Trophoblast cell (in vitro differentiated cells and primary cell): Measurements from ENCODE around the gene SSR3.

ENCODE experiments used
- DNase-seq, 2 donors: peaks; one replicate each; pipeline ENCODE4 v3.0.0-alpha.2; 2016
- H2AFZ ChIP-seq: 2 replicates; pipeline ENCODE4 v1.6.1; 2013; ENCODE audit warnings: low read length, moderate library complexity, mild to moderate bottlenecking; ENCODE audit not compliant: insufficient read depth, poor library complexity
- H2AK5ac ChIP-seq: 2 replicates; pipeline ENCODE4 v1.6.1; 2013; ENCODE audit warnings: mild to moderate bottlenecking, low read length
- H2BK120ac ChIP-seq: 2 replicates; pipeline ENCODE4 v1.6.1; 2013; ENCODE audit warnings: low read length, mild to moderate bottlenecking, moderate library complexity; ENCODE audit not compliant: insufficient read depth, poor library complexity
- H2BK12ac ChIP-seq: 2 replicates; pipeline ENCODE4 v1.6.1; 2013; ENCODE audit warnings: mild to moderate bottlenecking, low read length, moderate library complexity
- H2BK5ac ChIP-seq: 2 replicates; pipeline ENCODE4 v1.6.1; 2013; ENCODE audit warnings: low read length, low read depth, moderate library complexity, mild to moderate bottlenecking; ENCODE audit not compliant: poor library complexity
- H3K14ac ChIP-seq: 2 replicates; pipeline ENCODE4 v1.6.1; 2013; ENCODE audit warnings: mild to moderate bottlenecking, low read length
- H3K18ac ChIP-seq: 2 replicates; pipeline ENCODE4 v1.6.1; 2013; ENCODE audit warnings: mild to moderate bottlenecking, low read length
- H3K23ac ChIP-seq: 2 replicates; pipeline ENCODE4 v1.6.1; 2013; ENCODE audit warnings: low read length
- H3K27ac ChIP-seq: 2 replicates; pipeline ENCODE4 v1.5.1; 2013; ENCODE audit warnings: low read depth, mild to moderate bottlenecking, inconsistent platforms, low read length, moderate library complexity
- H3K27me3 ChIP-seq: 2 replicates; pipeline ENCODE4 v1.6.1; 2013; ENCODE audit warnings: inconsistent platforms, mild to moderate bottlenecking, low read length, moderate library complexity; ENCODE audit not compliant: insufficient read depth
- H3K36me3 ChIP-seq, 2 experiments: 1 replicate in 1 of 2; 2 replicates in 1 of 2; pipeline ENCODE4 v1.6.1; 2013; ENCODE audit warnings: low read length in 2 of 2, mild to moderate bottlenecking in 2 of 2, moderate library complexity in 1 of 2; ENCODE audit not compliant: insufficient read depth in 2 of 2, control insufficient read depth in 1 of 2
- H3K4ac ChIP-seq: 2 replicates; pipeline ENCODE4 v1.6.1; 2013; ENCODE audit warnings: low read depth, mild to moderate bottlenecking, low read length, moderate library complexity
- H3K4me1 ChIP-seq, 2 experiments: 1 replicate in 1 of 2; 2 replicates in 1 of 2; pipeline ENCODE4 v1.6.1; 2013; ENCODE audit warnings: low read length in 2 of 2, mild to moderate bottlenecking in 2 of 2, moderate library complexity in 1 of 2; ENCODE audit not compliant: insufficient read depth in 2 of 2, control insufficient read depth in 1 of 2
- H3K4me2 ChIP-seq: 2 replicates; pipeline ENCODE4 v1.6.1; 2013; ENCODE audit warnings: inconsistent platforms, mild to moderate bottlenecking, low read length, moderate library complexity
- H3K4me3 ChIP-seq: 2 replicates; pipeline ENCODE4 v1.5.1; 2013; ENCODE audit warnings: mild to moderate bottlenecking, low read depth, low read length, inconsistent platforms
- H3K79me1 ChIP-seq: one replicate; pipeline ENCODE4 v1.6.1; 2013; ENCODE audit warnings: low read length
- H3K79me2 ChIP-seq: 2 replicates; pipeline ENCODE4 v1.6.1; 2013; ENCODE audit warnings: low read length, mild to moderate bottlenecking; ENCODE audit not compliant: control insufficient read depth, insufficient read depth, poor library complexity
- H3K9ac ChIP-seq: 2 replicates; pipeline ENCODE4 v1.6.1; 2013; ENCODE audit warnings: mild to moderate bottlenecking, low read length
- H3K9me3 ChIP-seq: 2 replicates; pipeline ENCODE4 v1.6.1; 2013; ENCODE audit warnings: low read depth, mild to moderate bottlenecking, control low read depth, inconsistent platforms, low read length; ENCODE audit not compliant: insufficient read depth
- H4K12ac ChIP-seq: 2 replicates; pipeline ENCODE4 v1.6.1; 2013; ENCODE audit warnings: low read depth, mild to moderate bottlenecking, low read length, moderate library complexity
- H4K8ac ChIP-seq: 2 replicates; pipeline ENCODE4 v1.6.1; 2013; ENCODE audit warnings: low read depth, mild to moderate bottlenecking, low read length, moderate library complexity
- H4K91ac ChIP-seq: one replicate; pipeline ENCODE4 v1.6.1; 2013; ENCODE audit warnings: low read depth, mild to moderate bottlenecking, low read length, moderate library complexity
- WGBS: extraction: QIAGEN DNeasy Blood & Tissue Kit; methylation state at CpG from one replicate; pipeline ENCODE4 v1.1.7; 2013; ENCODE audit warnings: missing lambda C conversion rate; ENCODE audit not compliant: insufficient read length, insufficient coverage; ENCODE audit errors: extremely low coverage; 5-methylcytosine and 5-hydroxymethylcytosine counted together

SSR3 gene

GRCh38 chr3:156551746-156552145 lies 3.2 kb downstream of the SSR3 start:
- DNase-seq: no peak
- Histone ChIP-seq H2BK12ac (no peak overlapping the region), H3K23ac (no peak overlapping the region), H3K27me3 (no peaks in the 10 kb centered on the region), H3K4me3 (no peak overlapping the region), H3K4ac (peak overlapping the region; percentile 10), H3K9ac (no peak overlapping the region), H4K12ac (no peak overlapping the region), H3K4me2 (peak overlapping the region; percentile 24), H3K18ac (no peak overlapping the region), H2BK120ac (no peak overlapping the region), H3K9me3 (no peaks in the 10 kb centered on the region), H3K14ac (no peak overlapping the region), H2AK5ac (no peak overlapping the region), H3K79me1 (peaks cover 9% of the 10 kb centered on the region), H3K79me2 (peaks cover 8% of the 10 kb centered on the region), H4K91ac (no peak overlapping the region), H3K36me3 (peaks cover 2 to 10% of the 10 kb centered on the region in 2 experiments), H3K4me1 (peaks cover 2 to 5% of the 10 kb centered on the region in 2 experiments), H2AFZ (no peak overlapping the region), H4K8ac (no peak overlapping the region), H3K27ac (no peak overlapping the region), H2BK5ac (no peak overlapping the region)
- WGBS: no CpG with 5 or more reads among the region's 4 CpGs

GRCh38 chr3:156551261-156551660 lies 3.7 kb downstream of the SSR3 start:
- H2AK5ac ChIP-seq: no peak overlapping the region
- H3K4me3 ChIP-seq: no peak overlapping the region
- H3K27me3 ChIP-seq: no peaks in the 10 kb centered on the region
- no peaks in the 10 kb centered on the region for H3K9me3 ChIP-seq
- no peak overlapping the region for H2AFZ ChIP-seq
- no peak overlapping the region for H3K27ac ChIP-seq
- peaks cover 2 to 13% of the 10 kb centered on the region in 2 experiments for H3K36me3 ChIP-seq
- H3K14ac ChIP-seq: no peak overlapping the region
- no peak overlapping the region for H3K4me2 ChIP-seq
- peaks cover 8% of the 10 kb centered on the region for H3K79me2 ChIP-seq
- no peak overlapping the region for H2BK5ac ChIP-seq
- H3K9ac ChIP-seq: no peak overlapping the region
- H4K91ac ChIP-seq: no peak overlapping the region
- peaks cover 9% of the 10 kb centered on the region for H3K79me1 ChIP-seq
- H3K23ac ChIP-seq: no peak overlapping the region
- H2BK12ac ChIP-seq: no peak overlapping the region
- no peak overlapping the region for H4K8ac ChIP-seq
- H4K12ac ChIP-seq: no peak overlapping the region
- H3K4ac ChIP-seq: peak overlapping the region; percentile 46
- H3K18ac ChIP-seq: no peak overlapping the region
- H3K4me1 ChIP-seq: peaks cover 2 to 5% of the 10 kb centered on the region in 2 experiments
- no peak overlapping the region for H2BK120ac ChIP-seq
- peak; percentile 30 to 55 for DNase-seq
- WGBS: no CpG with 5 or more reads among the region's 4 CpGs

GRCh38 chr3:156548902-156549301 lies 6.0 kb downstream of the SSR3 start:
- H3K27ac ChIP-seq: no peak overlapping the region
- no peak overlapping the region for H4K12ac ChIP-seq
- H3K23ac ChIP-seq: no peak overlapping the region
- H2AK5ac ChIP-seq: no peak overlapping the region
- H2AFZ ChIP-seq: no peak overlapping the region
- H3K27me3 ChIP-seq: no peaks in the 10 kb centered on the region
- H3K9me3 ChIP-seq: no peaks in the 10 kb centered on the region
- H3K4me1 ChIP-seq: peaks cover 2 to 5% of the 10 kb centered on the region in 2 experiments
- peaks cover 4 to 18% of the 10 kb centered on the region in 2 experiments for H3K36me3 ChIP-seq
- H3K14ac ChIP-seq: no peak overlapping the region
- no peak overlapping the region for H2BK5ac ChIP-seq
- no peak overlapping the region for H3K4me3 ChIP-seq
- peaks cover 2% of the 10 kb centered on the region for H3K79me1 ChIP-seq
- H3K9ac ChIP-seq: no peak overlapping the region
- H2BK12ac ChIP-seq: no peak overlapping the region
- peaks cover 4% of the 10 kb centered on the region for H3K79me2 ChIP-seq
- no peak overlapping the region for H2BK120ac ChIP-seq
- no peak overlapping the region for H4K8ac ChIP-seq
- no peak overlapping the region for H3K18ac ChIP-seq
- no peak overlapping the region for H3K4me2 ChIP-seq
- DNase-seq: no peak
- no CpG with 5 or more reads among the region's 6 CpGs for WGBS
- H3K4ac ChIP-seq: no peak overlapping the region
- H4K91ac ChIP-seq: no peak overlapping the region

DNA sequence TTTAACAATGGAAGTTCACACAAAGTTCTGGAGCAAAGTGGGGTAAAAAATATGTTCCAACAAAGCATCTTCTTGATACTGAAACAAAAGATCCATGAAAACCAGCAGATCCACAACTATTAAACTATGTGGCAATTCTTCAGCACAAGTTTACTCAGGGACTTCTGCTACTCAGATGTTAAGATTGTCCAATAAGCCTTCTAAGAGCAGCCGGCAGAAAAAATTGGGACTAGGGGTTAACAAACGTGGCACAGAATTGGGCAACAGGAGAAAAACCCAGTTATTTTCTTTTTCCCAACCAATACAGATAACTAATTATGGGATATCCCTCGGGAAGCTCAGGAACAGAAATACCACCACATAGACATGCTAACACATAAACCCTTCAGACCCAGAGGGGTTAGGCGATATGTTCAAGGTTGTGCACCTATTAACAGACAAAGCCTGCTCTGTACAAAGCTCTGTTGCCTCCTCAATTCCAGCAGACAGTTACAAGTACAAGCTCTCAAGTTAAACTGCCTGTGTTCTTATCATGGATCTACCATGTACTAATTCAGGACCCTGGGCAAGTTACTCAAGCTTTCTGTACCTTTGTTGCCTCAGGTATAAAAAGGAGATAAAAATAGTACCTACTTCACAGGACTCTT lies 6.8 kb downstream of the SSR3 start:
- no peak overlapping the region for H2AFZ ChIP-seq
- H2AK5ac ChIP-seq: no peak overlapping the region
- WGBS: no CpG with 5 or more reads among the region's 4 CpGs
- no peak overlapping the region for H3K27ac ChIP-seq
- H3K36me3 ChIP-seq: peaks cover 4 to 20% of the 10 kb centered on the region in 2 experiments
- no peaks in the 10 kb centered on the region for H3K9me3 ChIP-seq
- no peak overlapping the region for H2BK120ac ChIP-seq
- H3K4me3 ChIP-seq: no peak overlapping the region
- no peak overlapping the region for H3K9ac ChIP-seq
- DNase-seq: no peak
- no peak overlapping the region for H4K8ac ChIP-seq
- H3K23ac ChIP-seq: no peak overlapping the region
- peaks cover 2% of the 10 kb centered on the region for H3K79me1 ChIP-seq
- no peak overlapping the region for H2BK12ac ChIP-seq
- H3K4me2 ChIP-seq: no peak overlapping the region
- no peak overlapping the region for H2BK5ac ChIP-seq
- H4K91ac ChIP-seq: no peak overlapping the region
- H4K12ac ChIP-seq: no peak overlapping the region
- peak overlapping the region; percentile 58 for H3K4ac ChIP-seq
- H3K14ac ChIP-seq: no peak overlapping the region
- H3K4me1 ChIP-seq: peaks cover 2 to 5% of the 10 kb centered on the region in 2 experiments
- peaks cover 4% of the 10 kb centered on the region for H3K79me2 ChIP-seq
- no peaks in the 10 kb centered on the region for H3K27me3 ChIP-seq
- H3K18ac ChIP-seq: no peak overlapping the region
